Ishikawa (cell line): ENCODE results near the gene HOXA11.

Experiments used
- EP300 ChIP-seq: IDR thresholded peaks from 2 replicates; pipeline ENCODE4 v1.6.1; 2012; ENCODE audit warnings: borderline replicate concordance
- TAF1 ChIP-seq: IDR thresholded peaks from 2 replicates; pipeline ENCODE4 v1.6.1; 2012; ENCODE audit warnings: low read depth, mild to moderate bottlenecking

GRCh38 chr7:27198871-27199801, 14.1 kb upstream of the HOXA11 start:
- TF ChIP-seq TAF1 (no peak), EP300 (no peak)
